HG02852 (cell line): ENCODE measurements around the gene TMEM204.
"Not testable (repeated sequence)": the region's sequence is repeated elsewhere in the genome, so short reads cannot be mapped to it uniquely, and the experiment has no call there.

Source experiments
- ATAC-seq: cut with Tn5 transposase; IDR thresholded peaks from one replicate; pipeline ENCODE4 v1.9.1; 2021; ENCODE audit warnings: mild to moderate bottlenecking, moderate library complexity; ENCODE audit not compliant: unreplicated experiment

The TMEM204 gene

DNA sequence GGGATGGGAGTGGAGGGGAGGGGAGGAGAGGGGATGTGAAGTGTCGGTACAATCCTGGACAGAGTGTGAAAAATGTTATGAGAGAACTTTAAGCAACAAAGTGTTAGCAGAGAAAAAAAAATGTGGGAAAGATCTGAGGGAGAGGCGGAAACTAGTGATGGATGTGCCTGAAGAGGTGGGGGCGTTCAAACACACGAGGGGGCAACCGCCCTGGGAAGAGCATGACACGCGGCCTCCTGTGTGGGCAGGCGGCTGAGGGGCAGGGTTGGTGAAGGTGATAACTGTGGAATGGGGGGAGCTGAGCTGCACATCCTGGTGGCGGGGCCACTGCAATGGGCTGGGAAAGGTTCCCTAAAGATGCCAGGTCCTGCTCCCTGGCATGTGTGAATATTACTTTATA is 48.3 kb downstream of the TMEM204 start:
- ATAC-seq, result no peak

GRCh38 chr16:1583180-1583579 is 49.7 kb downstream of the TMEM204 start:
- no peak for ATAC-seq

DNA sequence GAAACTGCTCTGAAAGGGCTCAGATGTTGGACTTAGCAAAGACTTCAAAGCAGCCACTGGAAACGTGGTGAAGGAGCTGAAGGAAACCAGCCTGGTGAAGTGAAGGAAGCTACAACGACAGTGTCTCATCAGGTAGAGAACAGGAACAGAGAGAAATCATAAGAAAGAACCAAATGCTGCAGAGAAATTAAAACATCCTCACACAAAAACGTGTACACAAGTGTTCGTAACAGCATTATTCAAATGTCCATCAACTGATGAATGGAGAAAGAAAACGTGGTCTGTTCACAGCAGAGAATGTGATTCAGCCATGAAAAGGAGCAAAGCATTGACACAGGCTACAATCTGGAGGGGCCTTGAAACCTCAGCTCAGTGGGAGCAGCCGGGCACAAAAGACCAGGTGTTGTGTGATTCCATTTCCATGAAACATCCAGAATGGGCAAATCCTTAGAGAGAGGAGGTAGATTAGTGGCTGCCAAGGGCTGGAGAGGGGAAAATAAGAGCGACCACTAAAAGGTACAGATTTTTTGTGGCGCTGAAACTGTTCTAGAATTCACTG is 51.5 kb downstream of the TMEM204 start:
- no peak for ATAC-seq

GRCh38 chr16:1590366-1590765 is 56.9 kb downstream of the TMEM204 start:
- no peak for ATAC-seq

- no peak for ATAC-seq
Observed at GRCh38 chr16:1590930-1591705, 57.7 kb downstream of the TMEM204 start.

DNA sequence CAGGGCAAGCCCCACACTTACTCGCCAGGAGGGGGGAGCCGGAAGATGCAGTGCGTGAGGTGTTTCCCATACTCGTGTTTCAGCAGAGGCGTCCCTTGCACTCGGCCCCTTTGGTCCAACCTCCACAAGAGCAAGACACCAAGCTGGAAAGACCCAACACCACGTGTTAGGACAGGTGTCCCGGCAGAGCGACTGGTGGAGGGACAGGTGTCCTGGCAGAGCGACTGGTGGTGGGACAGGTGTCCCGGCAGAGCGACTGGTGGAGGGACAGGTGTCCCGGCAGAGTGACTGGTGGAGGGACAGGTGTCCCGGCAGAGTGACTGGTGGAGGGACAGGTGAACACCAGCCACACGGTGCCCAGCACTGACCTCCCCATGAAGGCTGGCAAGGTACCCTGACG is 59.0 kb downstream of the TMEM204 start:
- ATAC-seq, result no peak

- not testable (repeated sequence) for ATAC-seq
Observed at GRCh38 chr16:1595511-1595910, 62.0 kb downstream of the TMEM204 start.

DNA sequence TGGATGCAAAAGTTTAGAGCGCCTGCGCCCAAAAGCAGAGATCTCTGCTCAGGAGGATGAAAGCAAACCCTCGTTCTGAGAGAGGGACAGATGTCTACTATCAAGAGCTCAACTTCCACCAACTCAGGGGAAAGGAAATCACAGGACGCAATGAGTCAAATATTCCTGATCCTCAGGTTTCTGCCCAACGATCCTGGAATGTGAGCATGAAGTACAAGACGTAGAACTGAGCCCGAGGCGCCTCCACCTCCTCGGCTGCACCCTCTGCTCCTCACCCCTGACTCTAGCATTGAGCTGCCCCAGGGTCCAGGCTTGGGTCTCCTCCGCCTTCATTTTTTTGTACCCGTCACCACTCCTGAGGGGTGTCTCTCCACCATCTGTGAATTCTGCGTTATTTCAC is 63.0 kb downstream of the TMEM204 start:
- no peak for ATAC-seq

GRCh38 chr16:1597154-1597553 is 63.7 kb downstream of the TMEM204 start:
- no peak for ATAC-seq

GRCh38 chr16:1601031-1601430 is 67.6 kb downstream of the TMEM204 start:
- no peak for ATAC-seq

DNA sequence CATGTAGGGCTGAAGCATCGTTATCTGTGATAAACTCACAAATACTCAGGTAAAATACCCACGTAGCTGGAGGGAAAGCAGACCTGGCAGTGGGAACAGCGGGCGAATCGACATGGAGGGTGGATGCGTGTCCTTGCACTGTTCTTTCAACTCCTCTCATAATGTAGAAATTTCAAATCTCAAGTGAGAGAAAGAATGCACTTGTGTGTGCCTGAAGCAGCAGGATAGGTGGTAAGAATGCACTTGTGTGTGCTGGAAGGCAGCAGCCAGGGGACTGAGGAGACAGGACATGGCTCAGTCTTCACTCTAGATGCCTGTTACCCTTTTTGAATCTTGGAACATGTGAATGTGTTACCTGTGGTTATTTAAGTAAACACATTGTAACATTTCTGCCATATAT is 68.0 kb downstream of the TMEM204 start:
- ATAC-seq, result no peak

DNA sequence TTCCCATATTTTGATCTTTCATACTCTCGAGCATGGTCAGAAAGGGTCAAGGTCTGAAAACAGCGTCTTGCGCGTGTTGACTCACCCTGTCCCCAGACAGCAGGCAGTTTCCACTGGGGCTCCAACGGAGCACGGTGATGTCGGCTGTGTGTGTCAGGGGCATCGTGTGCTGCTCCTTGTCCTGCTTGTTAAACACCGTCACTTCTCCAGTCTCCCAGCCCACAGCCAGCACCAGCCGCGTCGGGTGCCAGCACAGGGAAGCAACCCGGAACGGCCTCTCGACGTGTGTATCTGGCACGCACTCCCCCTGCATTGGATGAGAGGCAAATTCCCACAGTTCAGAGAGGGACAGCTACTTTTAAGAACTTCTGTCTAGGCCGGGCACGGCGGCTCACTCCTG is 68.8 kb downstream of the TMEM204 start:
- ATAC-seq, result no peak
